ENCODE measurements around the gene PVALEF.

DNA sequence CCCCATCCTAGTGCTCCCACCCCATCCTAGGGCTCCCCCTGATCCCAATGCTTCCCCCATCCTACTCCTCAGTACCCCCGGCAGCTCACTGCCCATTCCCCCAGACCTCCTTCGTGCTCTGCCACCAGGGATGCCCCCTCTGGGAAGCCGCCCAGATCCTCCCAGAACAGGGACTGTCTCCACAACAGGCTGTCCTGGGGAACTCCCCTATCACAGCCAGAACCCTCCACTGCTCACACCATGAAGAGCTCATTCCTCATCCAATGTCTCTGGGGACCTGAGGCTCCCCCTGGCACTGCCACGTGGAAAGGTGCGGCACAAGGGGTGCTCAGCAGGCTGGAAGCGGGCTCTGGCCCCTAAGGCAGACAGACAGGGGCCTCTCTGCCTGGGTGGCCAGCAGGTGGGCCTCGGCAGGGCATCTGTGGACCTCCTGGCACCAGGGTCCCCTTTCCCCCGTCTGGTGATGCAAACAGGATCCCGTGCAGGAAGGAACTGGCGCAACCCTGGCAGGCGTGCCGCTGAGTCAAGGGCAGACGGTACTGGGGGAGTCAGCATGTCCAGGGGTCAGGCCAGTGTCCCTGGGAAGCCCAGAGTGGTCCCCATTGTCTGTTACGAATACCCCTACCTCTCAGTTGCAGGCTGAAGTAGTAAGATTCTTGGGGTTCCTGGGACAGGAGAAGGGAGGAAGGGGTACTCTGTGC is 14.8 kb upstream of the PVALEF start:
- TF ChIP-seq EP300 (IDR thresholded peaks at IDR 0.05) = no peak
- TF ChIP-seq, protein P1, sequence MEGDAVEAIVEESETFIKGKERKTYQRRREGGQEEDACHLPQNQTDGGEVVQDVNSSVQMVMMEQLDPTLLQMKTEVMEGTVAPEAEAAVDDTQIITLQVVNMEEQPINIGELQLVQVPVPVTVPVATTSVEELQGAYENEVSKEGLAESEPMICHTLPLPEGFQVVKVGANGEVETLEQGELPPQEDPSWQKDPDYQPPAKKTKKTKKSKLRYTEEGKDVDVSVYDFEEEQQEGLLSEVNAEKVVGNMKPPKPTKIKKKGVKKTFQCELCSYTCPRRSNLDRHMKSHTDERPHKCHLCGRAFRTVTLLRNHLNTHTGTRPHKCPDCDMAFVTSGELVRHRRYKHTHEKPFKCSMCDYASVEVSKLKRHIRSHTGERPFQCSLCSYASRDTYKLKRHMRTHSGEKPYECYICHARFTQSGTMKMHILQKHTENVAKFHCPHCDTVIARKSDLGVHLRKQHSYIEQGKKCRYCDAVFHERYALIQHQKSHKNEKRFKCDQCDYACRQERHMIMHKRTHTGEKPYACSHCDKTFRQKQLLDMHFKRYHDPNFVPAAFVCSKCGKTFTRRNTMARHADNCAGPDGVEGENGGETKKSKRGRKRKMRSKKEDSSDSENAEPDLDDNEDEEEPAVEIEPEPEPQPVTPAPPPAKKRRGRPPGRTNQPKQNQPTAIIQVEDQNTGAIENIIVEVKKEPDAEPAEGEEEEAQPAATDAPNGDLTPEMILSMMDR (IDR thresholded peaks at IDR 0.05) = no peak

Data from esophagus muscularis mucosa (tissue), 3 donors.